HepG2 (cell line): ENCODE data around the gene SIAH2. TPM values are rescaled to one million over a fixed set of nuclear protein-coding genes. Genes with fewer than 3 reads are reported as not detected.
A peak's percentile ranks its signal among the peaks of the same experiment; 100 is the strongest.

Source experiments
- HNF1A ChIP-seq, 2 experiments: sonication (generic) in 1 of 2; formaldehyde crosslinking in 1 of 2; IDR thresholded peaks; 2 replicates each; pipeline versions ENCODE4 v1.4.0 to v1.6.1; 2016 to 2020; ENCODE audit warnings: borderline replicate concordance in 1 of 2, low read depth in 1 of 2, mild to moderate bottlenecking in 1 of 2, missing genetic modification reagents in 1 of 2
- POLR2A ChIP-seq, 2 experiments: IDR thresholded peaks; 2 replicates each; pipeline ENCODE4 v1.6.1; 2011; ENCODE audit warnings: low read depth in 2 of 2, low read length in 2 of 2, mild to moderate bottlenecking in 1 of 2, moderate library complexity in 1 of 2; ENCODE audit not compliant: insufficient read depth in 1 of 2
- TEF ChIP-seq: sonication (generic); formaldehyde crosslinking; IDR thresholded peaks from 2 replicates; pipeline ENCODE4 v1.5.0; 2020; ENCODE audit warnings: missing genetic modification reagents
- USF2 ChIP-seq, 2 experiments: sonication (generic) in 1 of 2; formaldehyde crosslinking in 1 of 2; IDR thresholded peaks; 2 replicates each; pipeline versions ENCODE4 v1.5.1 to v1.6.1; 2011 to 2020; ENCODE audit warnings: borderline replicate concordance in 1 of 2, low read depth in 1 of 2, low read length in 1 of 2, mild to moderate bottlenecking in 1 of 2, missing genetic modification reagents in 1 of 2, moderate library complexity in 1 of 2
- ZNF737 ChIP-seq: sonication (generic); formaldehyde crosslinking; IDR thresholded peaks from 2 replicates; pipeline ENCODE4 v1.5.0; 2020; ENCODE audit warnings: missing genetic modification reagents, mild to moderate bottlenecking, borderline replicate concordance
- ZNF773 ChIP-seq: sonication (generic); formaldehyde crosslinking; IDR thresholded peaks from 2 replicates; pipeline ENCODE4 v1.4.0; 2020; ENCODE audit warnings: missing genetic modification reagents, borderline replicate concordance
- polyA plus RNA-seq, 8 experiments: library from polyadenylated mRNA; depleted of rRNA in 3 of 8; stranded (reverse) in 7 of 8; unstranded in 1 of 8; fragments of >200 nt; fragmentation: Illumina TruSeq in 4 of 8; extraction: Trizol in 4 of 8; gene quantifications; 2 replicates each; pipeline versions ENCODE4 v1.2.1 to v1.2.3, GENCODE V29; 2011 to 2016; ENCODE audit warnings: low read depth in 4 of 8, missing spikeins in 1 of 8, mixed read lengths in 1 of 8; ENCODE audit not compliant: insufficient read depth in 1 of 8
- total RNA-seq, 5 experiments: library from RNA; depleted of rRNA; stranded (reverse); fragments of >200 nt; fragmentation: Illumina TruSeq; extraction: Trizol; gene quantifications; 2 replicates each; pipeline ENCODE4 v1.2.3, GENCODE V29; 2016; ENCODE audit warnings: low read depth in 1 of 5

Gene SIAH2
- total and polyA plus RNA-seq, 2 of the 13 experiments (the other 11 are each of a cell fraction or from before 2014, with no cell fraction given): 71.8 to 117 TPM

DNA sequence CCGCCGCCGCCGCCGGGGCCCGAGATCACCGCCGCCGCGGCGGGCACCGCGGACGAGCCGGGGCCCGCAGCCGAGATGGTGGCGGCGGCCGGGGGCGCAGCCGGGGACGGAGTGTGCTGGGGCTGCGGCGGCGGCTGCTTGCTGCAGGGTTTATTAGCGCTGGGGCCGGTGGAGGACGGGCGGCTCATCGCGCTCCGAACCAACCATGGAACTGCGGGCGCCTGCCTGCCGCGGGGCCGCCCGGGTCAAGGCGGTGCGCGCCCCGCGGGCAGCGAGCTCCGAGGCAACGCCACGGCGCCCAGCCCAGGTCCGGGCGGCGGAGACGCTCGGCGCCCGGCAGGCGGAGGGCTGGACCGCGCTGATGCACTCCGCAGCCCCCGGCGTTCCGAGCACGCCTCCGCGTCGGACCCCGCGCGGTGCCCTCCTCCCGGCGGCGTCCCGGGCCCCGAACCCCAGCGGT, 277 bp downstream of the SIAH2 start (continued):
- no peak for TF ChIP-seq USF2 (IDR thresholded peaks at IDR 0.05; ENCODE audit: low read depth, low read length)
- no peak for TF ChIP-seq USF2 (CRISPR knock-in tag; IDR thresholded peaks at IDR 0.05; ENCODE audit: borderline replicate concordance)
- TF ChIP-seq HNF1A (IDR thresholded peaks at IDR 0.05; ENCODE audit: low read depth): no peak
- TF ChIP-seq HNF1A (CRISPR knock-in tag; IDR thresholded peaks at IDR 0.05; ENCODE audit: borderline replicate concordance): 0 out of 2 replicates have a peak, but pooled peaks have one; percentile 14
- peak in 1 of 2 experiments; percentile 56; a peak in 2 of 4 replicates for TF ChIP-seq POLR2A (IDR thresholded peaks at IDR 0.05; ENCODE audit: insufficient read depth in 1 of 2, low read depth in 2 of 2, low read length in 2 of 2)
- TF ChIP-seq ZNF773: peak; percentile 61; the same call in 1 of the 2 replicates
- no peak for TF ChIP-seq TEF (CRISPR knock-in tag)
- no peak for TF ChIP-seq ZNF737 (CRISPR knock-in tag)
